ENCODE measurements around the gene DOCK7.
"Not testable (repeated sequence)": the region's sequence is repeated elsewhere in the genome, so short reads cannot be mapped to it uniquely, and the experiment has no call there.

Gene DOCK7

GRCh38 chr1:62726011-62726442 is 37.8 kb upstream of the DOCK7 start:
- Mint-ChIP-seq H3K4me3 (no peak overlapping the region), H3K36me3 (ENCODE audit: low read depth) (no peaks in the 10 kb centered on the region), H3K27ac (peak overlapping the region in 1 of 3 experiments; percentile 48), H3K27me3 (ENCODE audit: low read depth) (no peaks in the 10 kb centered on the region), H3K9me3 (no peaks in the 10 kb centered on the region), H3K4me1 (peaks cover 11% of the 10 kb centered on the region)
- no peak for TF ChIP-seq CTCF (IDR thresholded peaks at IDR 0.05; ENCODE audit: unreplicated experiment in 3 of 3)

GRCh38 chr1:62725255-62725654 is 37.1 kb upstream of the DOCK7 start:
- no peak for TF ChIP-seq CTCF (IDR thresholded peaks at IDR 0.05; ENCODE audit: unreplicated experiment in 3 of 3)
- H3K9me3 Mint-ChIP-seq = no peaks in the 10 kb centered on the region
- peak overlapping the region in 2 of 3 experiments; percentile 29 to 48 for H3K27ac Mint-ChIP-seq
- no peak overlapping the region for H3K4me3 Mint-ChIP-seq
- no peaks in the 10 kb centered on the region for H3K27me3 Mint-ChIP-seq (ENCODE audit: low read depth)
- peaks cover 11% of the 10 kb centered on the region for H3K4me1 Mint-ChIP-seq
- H3K36me3 Mint-ChIP-seq (ENCODE audit: low read depth) = no peaks in the 10 kb centered on the region

GRCh38 chr1:62724430-62724829 is 36.2 kb upstream of the DOCK7 start:
- TF ChIP-seq CTCF (IDR thresholded peaks at IDR 0.05; ENCODE audit: unreplicated experiment in 3 of 3) = no peak
- Mint-ChIP-seq H3K27ac (peak overlapping the region in 2 of 3 experiments; percentile 44 to 56), H3K36me3 (ENCODE audit: low read depth) (no peaks in the 10 kb centered on the region), H3K4me3 (no peak overlapping the region), H3K4me1 (peaks cover 11% of the 10 kb centered on the region), H3K9me3 (no peaks in the 10 kb centered on the region), H3K27me3 (ENCODE audit: low read depth) (no peaks in the 10 kb centered on the region)

GRCh38 chr1:62723883-62724282 is 35.7 kb upstream of the DOCK7 start:
- no peak overlapping the region for H3K4me3 Mint-ChIP-seq
- H3K9me3 Mint-ChIP-seq = no peaks in the 10 kb centered on the region
- H3K4me1 Mint-ChIP-seq = peaks cover 11% of the 10 kb centered on the region
- peak overlapping the region in 1 of 3 experiments; percentile 44 for H3K27ac Mint-ChIP-seq
- no peaks in the 10 kb centered on the region for H3K27me3 Mint-ChIP-seq (ENCODE audit: low read depth)
- TF ChIP-seq CTCF (IDR thresholded peaks at IDR 0.05; ENCODE audit: unreplicated experiment in 3 of 3) = no peak
- H3K36me3 Mint-ChIP-seq (ENCODE audit: low read depth) = no peaks in the 10 kb centered on the region

- Mint-ChIP-seq H3K27ac (no peak overlapping the region), H3K9me3 (no peaks in the 10 kb centered on the region), H3K36me3 (ENCODE audit: low read depth) (no peaks in the 10 kb centered on the region), H3K4me3 (no peak overlapping the region), H3K4me1 (peaks cover 11% of the 10 kb centered on the region), H3K27me3 (ENCODE audit: low read depth) (no peaks in the 10 kb centered on the region)
- no peak for TF ChIP-seq CTCF (IDR thresholded peaks at IDR 0.05; ENCODE audit: unreplicated experiment in 3 of 3)
These were observed 34.6 kb upstream of the DOCK7 start for GRCh38 chr1:62722796-62723195.

GRCh38 chr1:62720946-62721554 is 32.9 kb upstream of the DOCK7 start:
- H3K27ac Mint-ChIP-seq = peak overlapping the region in 1 of 3 experiments; percentile 2
- no peaks in the 10 kb centered on the region for H3K9me3 Mint-ChIP-seq
- H3K27me3 Mint-ChIP-seq (ENCODE audit: low read depth) = no peaks in the 10 kb centered on the region
- no peaks in the 10 kb centered on the region for H3K36me3 Mint-ChIP-seq (ENCODE audit: low read depth)
- H3K4me1 Mint-ChIP-seq = peaks cover 11% of the 10 kb centered on the region
- TF ChIP-seq CTCF (IDR thresholded peaks at IDR 0.05; ENCODE audit: unreplicated experiment in 3 of 3) = no peak
- H3K4me3 Mint-ChIP-seq = no peak overlapping the region

- not testable (repeated sequence) for H3K36me3 Mint-ChIP-seq (ENCODE audit: low read depth); H3K9me3 Mint-ChIP-seq; H3K27me3 Mint-ChIP-seq (ENCODE audit: low read depth); H3K27ac Mint-ChIP-seq; H3K4me3 Mint-ChIP-seq; H3K4me1 Mint-ChIP-seq
These were observed 30.2 kb upstream of the DOCK7 start for GRCh38 chr1:62718400-62718799.

Data from nephron (organoid).